Stimulated activated CD4-positive, alpha-beta T cell treated with anti-CD3 and anti-CD28 coated beads, Interleukin-2, amount 100 ng/mL, for 4 hours (primary cell): Measurements from ENCODE around the gene SYNM.

Experiments
- DNase-seq: peaks from one replicate; pipeline ENCODE4 v3.0.0-alpha.2; 2020; ENCODE audit warnings: low read depth

Gene SYNM

GRCh38 chr15:99167201-99167600, 62.3 kb downstream of the SYNM start:
- no peak for DNase-seq

GRCh38 chr15:99167640-99168039, 62.8 kb downstream of the SYNM start:
- DNase-seq: no peak

GRCh38 chr15:99168601-99169580, 64.0 kb downstream of the SYNM start:
- no peak for DNase-seq

- no peak for DNase-seq
These were observed 65.0 kb downstream of the SYNM start for GRCh38 chr15:99169769-99170311.

- DNase-seq: no peak
These were observed 65.7 kb downstream of the SYNM start for GRCh38 chr15:99170476-99171065.

GRCh38 chr15:99172171-99172570, 67.3 kb downstream of the SYNM start:
- DNase-seq: no peak

- no peak for DNase-seq
These were observed 68.1 kb downstream of the SYNM start for GRCh38 chr15:99172989-99173388.

- no peak for DNase-seq
These were observed 69.9 kb downstream of the SYNM start for GRCh38 chr15:99174567-99175395.

- no peak for DNase-seq
These were observed 71.9 kb downstream of the SYNM start for GRCh38 chr15:99176757-99177156.

GRCh38 chr15:99177679-99178078, 72.8 kb downstream of the SYNM start:
- DNase-seq: no peak

- no peak for DNase-seq
These were observed 75.4 kb downstream of the SYNM start for GRCh38 chr15:99180086-99180963.

- no peak for DNase-seq
These were observed 76.1 kb downstream of the SYNM start for GRCh38 chr15:99180964-99181306.

- DNase-seq: no peak
These were observed 76.7 kb downstream of the SYNM start for GRCh38 chr15:99181545-99181971.

GRCh38 chr15:99182791-99183190, 77.9 kb downstream of the SYNM start:
- no peak for DNase-seq
